ENCODE results near the gene DPP6. TPM values are rescaled to one million over a fixed set of nuclear protein-coding genes. Genes with fewer than 3 reads are reported as not detected.

Gene DPP6
- total RNA-seq, 1 donor from 2014 or later: not detected

DNA sequence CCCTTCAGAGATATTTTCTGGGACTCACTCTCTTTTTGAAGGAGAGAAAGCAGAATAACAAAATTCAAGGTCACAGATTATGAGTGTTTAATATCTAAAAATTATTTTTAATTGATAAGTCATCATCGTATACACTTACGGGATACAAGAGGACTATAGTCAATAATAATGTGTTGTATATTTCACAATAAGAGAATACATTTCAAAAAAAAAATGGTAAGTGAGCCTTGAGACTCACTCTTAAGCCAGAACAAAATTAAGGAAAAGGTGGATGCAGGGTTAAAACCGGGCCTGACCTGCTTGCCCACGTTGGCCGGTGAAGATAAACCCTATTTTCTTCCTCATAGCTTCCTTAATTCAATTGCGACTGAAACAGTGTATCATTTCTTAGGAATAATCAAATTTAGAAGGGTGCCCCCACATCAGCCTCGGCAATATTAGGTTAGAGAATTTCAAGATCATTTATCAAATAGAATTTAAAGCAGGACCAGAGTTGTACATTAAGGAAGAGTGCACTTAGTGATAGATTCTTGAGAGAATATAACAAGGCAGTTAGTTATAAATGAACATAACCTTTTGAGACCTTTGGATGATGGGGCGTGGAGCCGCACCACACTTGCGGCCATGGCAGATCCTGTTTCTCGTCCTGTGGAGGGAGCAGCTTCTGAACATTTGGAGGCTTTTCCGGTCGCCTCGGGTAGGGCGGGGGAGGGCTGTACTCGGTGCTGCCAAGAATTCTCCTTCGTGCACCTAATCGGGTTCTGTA lies 628.9 kb downstream of the DPP6 start:
- H3K36me3 Mint-ChIP-seq (ENCODE audit: low read depth): no peaks in the 10 kb centered on the region
- peaks cover 12% of the 10 kb centered on the region for H3K9me3 Mint-ChIP-seq
- intact Hi-C loops (cut with micrococcal nuclease): no loop called here
- no peaks in the 10 kb centered on the region for H3K4me1 Mint-ChIP-seq (ENCODE audit: low read depth)
- no peak overlapping the region for H3K4me3 Mint-ChIP-seq (ENCODE audit: low read depth)
- no peaks in the 10 kb centered on the region for H3K27me3 Mint-ChIP-seq (ENCODE audit: low read depth)
- no peak for DNase-seq (ENCODE audit: low spot score)
- H3K27ac Mint-ChIP-seq: no peak overlapping the region

DNA sequence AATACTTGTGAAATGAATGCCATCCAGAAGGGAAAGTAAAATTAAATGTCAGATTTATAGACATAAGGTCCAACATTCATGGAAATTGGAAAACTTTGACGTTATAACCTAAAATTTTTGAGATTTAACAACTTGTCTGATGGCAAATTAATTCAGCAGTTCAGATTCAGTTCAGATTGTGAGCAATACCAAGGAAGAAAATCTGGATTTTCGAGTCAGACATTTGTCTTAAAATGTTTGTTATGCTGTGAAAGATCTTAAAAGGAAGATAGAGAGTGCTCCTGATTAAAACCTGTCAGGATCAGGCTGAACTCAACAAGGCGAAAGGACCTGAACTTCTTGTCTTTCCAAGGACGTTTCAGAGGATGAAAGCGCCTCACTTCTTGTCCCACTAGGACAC lies 629.8 kb downstream of the DPP6 start:
- no peak for DNase-seq (ENCODE audit: low spot score)
- Mint-ChIP-seq H3K27ac (no peak overlapping the region), H3K4me1 (ENCODE audit: low read depth) (no peaks in the 10 kb centered on the region), H3K27me3 (ENCODE audit: low read depth) (no peaks in the 10 kb centered on the region), H3K4me3 (ENCODE audit: low read depth) (no peak overlapping the region), H3K36me3 (ENCODE audit: low read depth) (no peaks in the 10 kb centered on the region), H3K9me3 (peaks cover 8% of the 10 kb centered on the region)
- intact Hi-C loops (cut with micrococcal nuclease): no loop called here

DNA sequence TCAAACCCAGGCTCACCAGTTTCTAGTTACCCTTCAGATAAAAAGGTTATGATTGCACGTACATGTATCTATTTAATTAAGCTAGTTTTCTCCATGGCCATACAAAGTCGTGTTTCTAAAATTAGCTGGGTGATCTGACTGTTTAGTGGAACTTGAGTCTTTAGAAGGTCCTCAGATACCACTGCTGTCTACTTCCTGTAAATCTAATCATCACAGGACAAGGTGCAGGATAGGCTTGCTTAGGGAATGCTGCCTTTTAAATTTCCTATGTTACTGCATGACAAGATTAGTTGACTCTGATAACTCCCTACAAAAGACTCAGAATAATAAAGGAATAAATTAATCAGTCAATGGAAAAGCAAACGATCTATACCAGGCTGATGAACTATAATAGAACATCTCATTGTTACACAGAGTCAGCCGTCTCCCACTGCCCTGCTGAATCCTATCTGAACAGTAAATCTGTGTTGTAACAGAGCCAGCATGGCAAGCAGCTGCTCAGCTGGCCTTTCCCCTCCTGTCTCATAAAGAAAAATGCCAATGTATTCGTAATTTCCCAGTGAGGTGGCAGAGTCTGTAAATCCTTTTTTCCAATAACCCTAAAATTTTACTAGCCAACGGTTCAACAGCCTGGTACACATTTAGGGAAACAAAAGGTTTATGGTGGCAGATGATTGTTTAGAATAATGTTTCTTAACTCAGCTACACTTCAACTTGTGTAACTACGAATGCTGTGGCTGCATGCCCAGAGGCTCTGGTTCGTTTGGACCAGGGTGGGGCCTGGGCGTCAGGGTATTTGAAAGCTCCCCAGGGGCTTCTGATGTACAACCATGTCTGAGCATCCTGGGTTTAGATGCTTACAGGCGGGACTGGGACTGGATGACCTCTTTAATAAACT lies 632.7 kb downstream of the DPP6 start:
- H3K36me3 Mint-ChIP-seq (ENCODE audit: low read depth): no peaks in the 10 kb centered on the region
- no peak overlapping the region for H3K27ac Mint-ChIP-seq
- no peak overlapping the region for H3K4me3 Mint-ChIP-seq (ENCODE audit: low read depth)
- no peak for DNase-seq (ENCODE audit: low spot score)
- intact Hi-C loops (cut with micrococcal nuclease): no loop called here
- H3K9me3 Mint-ChIP-seq: no peaks in the 10 kb centered on the region
- H3K4me1 Mint-ChIP-seq (ENCODE audit: low read depth): no peaks in the 10 kb centered on the region
- no peaks in the 10 kb centered on the region for H3K27me3 Mint-ChIP-seq (ENCODE audit: low read depth)

DNA sequence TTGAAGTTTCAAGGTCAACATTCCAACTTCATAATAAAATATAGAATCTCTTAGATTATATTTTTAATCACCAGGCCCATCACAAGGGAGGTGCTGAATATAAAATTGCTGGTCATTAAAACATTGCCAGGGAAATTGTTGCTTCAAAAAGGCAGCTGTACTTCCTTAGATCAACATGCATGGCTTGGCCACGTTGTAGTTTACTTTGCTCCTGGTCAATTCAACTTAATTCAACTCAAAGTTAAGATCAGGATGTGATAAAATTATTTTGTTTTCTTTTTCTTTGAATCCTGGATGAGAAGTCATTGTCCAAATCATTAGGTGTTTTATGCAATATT lies 633.3 kb downstream of the DPP6 start:
- Mint-ChIP-seq H3K27me3 (ENCODE audit: low read depth) (no peaks in the 10 kb centered on the region), H3K27ac (no peak overlapping the region), H3K9me3 (no peaks in the 10 kb centered on the region), H3K4me3 (ENCODE audit: low read depth) (no peak overlapping the region), H3K4me1 (ENCODE audit: low read depth) (no peaks in the 10 kb centered on the region), H3K36me3 (ENCODE audit: low read depth) (no peaks in the 10 kb centered on the region)
- intact Hi-C loops (cut with micrococcal nuclease): no loop called here
- DNase-seq (ENCODE audit: low spot score): no peak

DNA sequence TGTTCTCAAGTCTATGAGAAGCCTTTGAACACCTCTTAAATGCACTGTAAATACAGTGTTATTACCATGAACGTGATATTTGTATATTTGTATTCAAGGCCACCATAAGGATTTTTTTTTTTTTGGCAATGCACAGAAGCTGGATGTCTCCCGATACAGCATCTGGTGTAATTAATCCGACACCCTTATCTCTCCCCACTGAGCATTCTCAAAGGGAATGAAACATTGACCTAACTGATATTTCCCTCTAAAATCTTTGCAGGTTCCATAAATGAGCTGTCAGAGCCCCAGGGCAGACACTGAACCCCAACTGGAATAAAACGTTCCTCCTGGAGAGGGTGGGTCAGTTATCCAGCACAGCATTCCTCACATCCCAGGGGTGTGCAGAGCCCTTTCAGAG lies 634.1 kb downstream of the DPP6 start:
- no peak for DNase-seq (ENCODE audit: low spot score)
- no peaks in the 10 kb centered on the region for H3K36me3 Mint-ChIP-seq (ENCODE audit: low read depth)
- intact Hi-C loops (cut with micrococcal nuclease): no loop called here
- no peak overlapping the region for H3K27ac Mint-ChIP-seq
- no peaks in the 10 kb centered on the region for H3K4me1 Mint-ChIP-seq (ENCODE audit: low read depth)
- no peaks in the 10 kb centered on the region for H3K27me3 Mint-ChIP-seq (ENCODE audit: low read depth)
- no peak overlapping the region for H3K4me3 Mint-ChIP-seq (ENCODE audit: low read depth)
- no peaks in the 10 kb centered on the region for H3K9me3 Mint-ChIP-seq

DNA sequence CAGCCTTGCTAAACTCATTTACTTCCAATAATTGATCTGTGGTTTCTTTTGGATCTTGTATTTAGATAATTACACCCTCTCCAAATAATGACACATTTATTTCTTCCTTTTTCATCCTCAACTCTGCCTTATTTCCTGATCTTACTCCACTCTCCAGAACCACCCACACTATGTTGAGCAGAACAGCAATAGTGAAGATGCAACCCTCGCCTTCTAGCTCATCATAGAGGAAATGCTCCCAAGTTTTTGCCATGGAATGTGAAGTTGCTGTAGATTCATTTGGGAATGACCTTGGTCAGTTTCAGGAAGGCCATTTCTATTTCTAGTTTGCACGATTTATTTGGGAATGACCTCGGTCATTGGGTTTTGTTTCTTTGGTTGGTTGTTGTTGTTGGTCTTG lies 636.8 kb downstream of the DPP6 start:
- no peaks in the 10 kb centered on the region for H3K27me3 Mint-ChIP-seq (ENCODE audit: low read depth)
- DNase-seq (ENCODE audit: low spot score): no peak
- no peaks in the 10 kb centered on the region for H3K9me3 Mint-ChIP-seq
- H3K36me3 Mint-ChIP-seq (ENCODE audit: low read depth): no peaks in the 10 kb centered on the region
- no peak overlapping the region for H3K4me3 Mint-ChIP-seq (ENCODE audit: low read depth)
- no peaks in the 10 kb centered on the region for H3K4me1 Mint-ChIP-seq (ENCODE audit: low read depth)
- no peak overlapping the region for H3K27ac Mint-ChIP-seq
- intact Hi-C loops (cut with micrococcal nuclease): no loop called here

DNA sequence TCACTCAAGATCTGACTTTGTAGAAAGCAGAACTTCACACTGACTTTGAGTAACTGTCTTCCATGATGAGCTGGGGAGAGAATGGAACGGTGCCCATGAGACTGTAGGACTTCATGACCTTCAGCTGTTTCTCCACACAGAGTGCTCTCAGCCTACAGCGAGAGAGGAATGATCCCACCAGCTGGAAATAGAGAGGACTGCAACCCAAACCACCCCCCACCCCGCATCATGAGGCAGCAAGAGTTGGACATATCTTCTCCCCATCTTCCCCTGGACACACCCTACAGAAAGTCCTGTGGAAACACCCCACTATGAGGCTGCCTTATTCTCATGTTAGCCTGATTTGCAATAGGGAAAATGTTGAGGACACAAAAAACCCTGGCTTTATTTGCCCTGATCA lies 638.2 kb downstream of the DPP6 start:
- intact Hi-C loops (cut with micrococcal nuclease): no loop called here
- no peaks in the 10 kb centered on the region for H3K4me1 Mint-ChIP-seq (ENCODE audit: low read depth)
- no peaks in the 10 kb centered on the region for H3K27me3 Mint-ChIP-seq (ENCODE audit: low read depth)
- H3K9me3 Mint-ChIP-seq: no peaks in the 10 kb centered on the region
- no peak for DNase-seq (ENCODE audit: low spot score)
- H3K4me3 Mint-ChIP-seq (ENCODE audit: low read depth): no peak overlapping the region
- no peaks in the 10 kb centered on the region for H3K36me3 Mint-ChIP-seq (ENCODE audit: low read depth)
- H3K27ac Mint-ChIP-seq: no peak overlapping the region

DNA sequence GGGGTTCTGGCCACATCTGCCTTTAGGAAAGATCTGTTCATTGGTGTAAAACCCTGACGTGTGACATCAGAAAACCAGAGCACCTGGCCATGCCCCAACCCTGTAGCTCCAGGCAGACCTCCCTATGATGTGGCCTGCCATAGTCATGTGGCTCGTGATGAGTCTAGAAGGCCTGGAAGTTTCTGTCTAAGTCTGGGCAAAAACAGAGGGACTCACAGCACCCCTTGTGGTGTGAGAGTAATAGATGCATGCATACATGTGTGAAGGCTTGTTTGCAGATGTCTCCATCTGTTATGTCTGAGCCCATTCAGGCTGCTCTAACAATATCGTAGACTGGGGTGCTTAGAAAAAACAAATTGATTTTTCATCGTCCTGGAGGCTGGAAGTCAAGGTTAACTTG lies 641.5 kb downstream of the DPP6 start:
- DNase-seq (ENCODE audit: low spot score): no peak
- H3K27ac Mint-ChIP-seq: no peak overlapping the region
- no peak overlapping the region for H3K4me3 Mint-ChIP-seq (ENCODE audit: low read depth)
- no peaks in the 10 kb centered on the region for H3K9me3 Mint-ChIP-seq
- H3K27me3 Mint-ChIP-seq (ENCODE audit: low read depth): no peaks in the 10 kb centered on the region
- intact Hi-C loops (cut with micrococcal nuclease): no loop called here
- no peaks in the 10 kb centered on the region for H3K36me3 Mint-ChIP-seq (ENCODE audit: low read depth)
- H3K4me1 Mint-ChIP-seq (ENCODE audit: low read depth): no peaks in the 10 kb centered on the region

DNA sequence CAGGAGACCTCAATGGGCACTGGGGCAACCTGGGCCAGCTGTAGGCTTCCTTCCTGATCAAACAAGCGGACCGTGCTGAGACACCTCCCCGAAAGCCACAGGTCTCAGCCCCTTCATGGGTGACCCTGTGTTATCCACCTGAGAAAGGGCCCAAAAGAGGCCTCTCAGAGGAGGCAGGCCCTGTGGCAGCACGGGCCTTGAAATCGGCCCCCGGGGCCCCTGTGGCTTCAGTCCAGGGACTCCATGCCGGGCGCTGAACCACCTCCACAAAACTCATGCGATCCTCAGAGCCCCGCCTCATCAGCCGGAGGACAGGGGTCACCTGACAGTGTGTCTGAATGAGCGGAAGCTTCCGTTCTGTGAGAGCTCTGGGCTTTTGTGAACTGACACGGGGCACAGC lies 643.6 kb downstream of the DPP6 start:
- H3K27me3 Mint-ChIP-seq (ENCODE audit: low read depth): no peaks in the 10 kb centered on the region
- no peaks in the 10 kb centered on the region for H3K4me1 Mint-ChIP-seq (ENCODE audit: low read depth)
- intact Hi-C loops (cut with micrococcal nuclease): no loop called here
- no peaks in the 10 kb centered on the region for H3K9me3 Mint-ChIP-seq
- no peak overlapping the region for H3K27ac Mint-ChIP-seq
- no peak for DNase-seq (ENCODE audit: low spot score)
- H3K36me3 Mint-ChIP-seq (ENCODE audit: low read depth): no peaks in the 10 kb centered on the region
- H3K4me3 Mint-ChIP-seq (ENCODE audit: low read depth): no peak overlapping the region

DNA sequence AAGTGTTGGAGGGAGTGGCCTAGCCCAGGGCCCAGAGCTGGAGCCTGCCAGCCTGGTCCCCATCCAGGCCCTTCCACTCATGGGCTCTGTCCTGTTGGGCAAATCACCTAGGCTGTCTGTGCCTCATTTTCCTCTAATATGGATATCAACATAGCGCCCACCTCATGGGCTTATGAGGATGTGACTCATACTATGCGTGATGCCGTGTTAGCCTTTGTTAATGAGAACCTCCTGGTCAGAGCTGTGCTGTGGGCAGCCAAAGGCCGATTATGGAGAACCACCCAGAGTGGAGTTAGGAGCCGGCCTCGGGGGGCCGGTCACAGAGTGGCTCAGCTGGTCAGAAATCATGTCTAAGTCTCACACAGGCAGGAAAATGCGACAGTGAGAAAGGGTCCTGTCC lies 644.4 kb downstream of the DPP6 start:
- no peaks in the 10 kb centered on the region for H3K27me3 Mint-ChIP-seq (ENCODE audit: low read depth)
- intact Hi-C loops (cut with micrococcal nuclease): no loop called here
- H3K27ac Mint-ChIP-seq: no peak overlapping the region
- no peaks in the 10 kb centered on the region for H3K36me3 Mint-ChIP-seq (ENCODE audit: low read depth)
- no peak for DNase-seq (ENCODE audit: low spot score)
- H3K4me1 Mint-ChIP-seq (ENCODE audit: low read depth): no peaks in the 10 kb centered on the region
- H3K4me3 Mint-ChIP-seq (ENCODE audit: low read depth): no peak overlapping the region
- no peaks in the 10 kb centered on the region for H3K9me3 Mint-ChIP-seq

DNA sequence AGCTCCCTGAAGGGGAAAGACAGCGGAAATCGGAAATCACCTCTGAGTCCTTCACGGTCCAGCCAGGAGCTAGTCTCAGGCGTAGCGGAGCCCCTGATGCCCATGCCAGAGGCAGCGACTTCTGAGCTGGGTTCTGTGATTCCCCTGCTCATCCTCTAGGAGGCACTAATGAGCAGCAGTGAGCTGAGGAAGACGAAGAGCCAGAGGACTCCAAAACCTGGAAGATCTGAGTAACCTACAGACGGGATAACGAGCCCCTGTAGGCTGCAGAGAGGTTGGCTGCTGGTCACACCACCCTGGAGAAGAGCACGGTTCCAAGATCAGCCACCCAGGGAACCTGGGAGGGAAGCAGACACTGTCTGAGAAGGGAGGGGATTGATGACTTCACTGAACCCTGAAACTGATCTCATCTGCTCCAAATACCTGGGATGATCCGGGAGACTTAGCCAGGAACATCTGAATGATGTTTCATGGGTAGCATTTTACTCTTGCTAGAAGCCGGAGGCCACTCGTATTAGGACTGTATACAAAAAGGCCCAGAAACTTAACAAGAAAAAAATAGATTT lies 646.6 kb downstream of the DPP6 start:
- H3K27me3 Mint-ChIP-seq (ENCODE audit: low read depth): no peaks in the 10 kb centered on the region
- no peak overlapping the region for H3K27ac Mint-ChIP-seq
- intact Hi-C loops (cut with micrococcal nuclease): no loop called here
- no peak overlapping the region for H3K4me3 Mint-ChIP-seq (ENCODE audit: low read depth)
- no peaks in the 10 kb centered on the region for H3K4me1 Mint-ChIP-seq (ENCODE audit: low read depth)
- DNase-seq (ENCODE audit: low spot score): no peak
- H3K9me3 Mint-ChIP-seq: peaks cover 1% of the 10 kb centered on the region
- no peaks in the 10 kb centered on the region for H3K36me3 Mint-ChIP-seq (ENCODE audit: low read depth)

DNA sequence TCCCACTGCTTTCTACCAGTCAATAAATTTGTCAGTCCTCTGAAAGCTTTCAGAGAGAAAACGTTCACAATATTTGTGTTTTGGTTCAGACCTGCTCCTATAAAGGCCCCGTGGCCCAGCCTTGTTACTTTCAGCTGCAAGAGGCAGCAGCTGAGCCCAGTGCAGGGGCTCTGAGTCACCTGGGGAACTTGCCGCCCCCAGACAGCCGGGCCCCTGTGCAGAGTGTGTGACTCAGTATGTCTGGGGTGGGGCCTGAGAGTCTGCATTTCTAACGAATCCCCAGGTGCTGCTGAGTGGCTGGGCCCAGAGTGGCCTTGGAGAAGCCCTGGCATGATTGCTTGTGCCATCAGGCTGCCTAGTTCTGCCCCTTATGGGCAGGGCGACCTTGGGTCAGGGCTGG lies 647.2 kb downstream of the DPP6 start:
- H3K4me1 Mint-ChIP-seq (ENCODE audit: low read depth): no peaks in the 10 kb centered on the region
- H3K27me3 Mint-ChIP-seq (ENCODE audit: low read depth): no peaks in the 10 kb centered on the region
- H3K4me3 Mint-ChIP-seq (ENCODE audit: low read depth): no peak overlapping the region
- H3K27ac Mint-ChIP-seq: no peak overlapping the region
- no peaks in the 10 kb centered on the region for H3K36me3 Mint-ChIP-seq (ENCODE audit: low read depth)
- intact Hi-C loops (cut with micrococcal nuclease): no loop called here
- H3K9me3 Mint-ChIP-seq: peaks cover 6% of the 10 kb centered on the region
- no peak for DNase-seq (ENCODE audit: low spot score)

DNA sequence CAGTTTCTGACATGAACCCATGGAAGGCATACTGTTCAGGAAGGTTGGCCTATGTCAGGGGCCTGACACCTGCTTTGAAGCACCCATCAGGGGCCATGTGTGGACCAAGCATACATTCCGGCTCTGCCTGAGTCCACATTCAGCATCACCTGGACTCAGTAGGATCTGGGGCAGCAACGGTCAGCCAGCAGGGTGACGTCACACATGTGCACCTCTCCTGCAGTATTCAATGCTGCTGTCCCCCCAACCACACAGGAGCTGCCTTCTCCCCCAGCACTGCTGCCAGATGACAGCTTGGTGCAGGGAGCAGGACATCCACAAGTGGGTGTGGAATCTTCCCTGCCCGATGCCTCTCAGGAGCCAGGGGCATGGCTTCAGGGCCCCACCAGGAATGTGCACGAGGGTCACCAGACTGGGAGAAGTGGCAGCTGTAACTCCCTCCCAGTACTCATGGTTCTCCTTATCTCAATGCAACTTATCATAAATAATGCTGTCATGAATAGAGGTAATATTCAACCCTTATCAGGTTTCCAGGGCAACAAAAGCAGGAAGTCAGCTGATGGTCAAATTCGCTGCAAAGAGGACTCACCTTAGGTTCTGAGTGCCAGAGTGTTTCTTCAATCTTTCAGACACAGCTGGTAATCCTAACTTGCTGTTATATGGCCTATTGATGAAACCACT lies 657.8 kb downstream of the DPP6 start:
- no peak overlapping the region for H3K27ac Mint-ChIP-seq
- peaks cover 13% of the 10 kb centered on the region for H3K9me3 Mint-ChIP-seq
- H3K36me3 Mint-ChIP-seq (ENCODE audit: low read depth): no peaks in the 10 kb centered on the region
- intact Hi-C loops (cut with micrococcal nuclease): no loop called here
- no peak for DNase-seq (ENCODE audit: low spot score)
- no peaks in the 10 kb centered on the region for H3K27me3 Mint-ChIP-seq (ENCODE audit: low read depth)
- H3K4me3 Mint-ChIP-seq (ENCODE audit: low read depth): no peak overlapping the region
- H3K4me1 Mint-ChIP-seq (ENCODE audit: low read depth): no peaks in the 10 kb centered on the region

All from activated T-helper 2 cell treated with anti-CD3 and anti-CD28 coated beads, Interferon-gamma antibody, Interleukin-2, Interleukin-4, amounts not matched to agents 10 μg/mL and 5 μg/mL and 100 μg/mL, durations not matched to agents 14 hours and 24 hours and 36 hours (primary cell).